GM12872 (cell line): Measurements from ENCODE around the gene KAT5.

ENCODE experiments used
- CTCF ChIP-seq: IDR thresholded peaks from 3 replicates; pipeline ENCODE4 v1.5.1; 2011; ENCODE audit warnings: low read depth, mild to moderate bottlenecking, low read length, moderate library complexity; ENCODE audit not compliant: insufficient read depth

KAT5 gene

GRCh38 chr11:65767406-65767805 lies 55.4 kb downstream of the KAT5 start:
- TF ChIP-seq CTCF: no peak
